GM10248 (cell line): ENCODE data around the gene ACYP2.

Experiments
- CTCF ChIA-PET: fragments of 300-600 bp; sonication (Branson Sonifier 250); formaldehyde crosslinking; extraction: SDS; loops from one replicate; lab custom pipeline; 2021; ENCODE audit warnings: antibody characterized with exemption; lab: Yijun Ruan, JAX
- POLR2A ChIA-PET: fragments of 350-650 bp; sonication (Branson Sonifier 250); formaldehyde crosslinking; extraction: SDS; loops from one replicate; lab custom pipeline; 2020; ENCODE audit warnings: antibody characterized with exemption; lab: Yijun Ruan, JAX
- DNase-seq: peaks from one replicate; pipeline ENCODE4 v3.0.0; 2012; ENCODE audit errors: extremely low spot score
- TF ChIP-seq, protein P1 (sequence below): IDR thresholded peaks from 2 replicates; pipeline ENCODE4 v1.5.1; 2012; ENCODE audit warnings: mild to moderate bottlenecking, low read depth; ENCODE audit errors: extremely low read depth, missing control alignments, control extremely low read depth

Gene ACYP2

DNA sequence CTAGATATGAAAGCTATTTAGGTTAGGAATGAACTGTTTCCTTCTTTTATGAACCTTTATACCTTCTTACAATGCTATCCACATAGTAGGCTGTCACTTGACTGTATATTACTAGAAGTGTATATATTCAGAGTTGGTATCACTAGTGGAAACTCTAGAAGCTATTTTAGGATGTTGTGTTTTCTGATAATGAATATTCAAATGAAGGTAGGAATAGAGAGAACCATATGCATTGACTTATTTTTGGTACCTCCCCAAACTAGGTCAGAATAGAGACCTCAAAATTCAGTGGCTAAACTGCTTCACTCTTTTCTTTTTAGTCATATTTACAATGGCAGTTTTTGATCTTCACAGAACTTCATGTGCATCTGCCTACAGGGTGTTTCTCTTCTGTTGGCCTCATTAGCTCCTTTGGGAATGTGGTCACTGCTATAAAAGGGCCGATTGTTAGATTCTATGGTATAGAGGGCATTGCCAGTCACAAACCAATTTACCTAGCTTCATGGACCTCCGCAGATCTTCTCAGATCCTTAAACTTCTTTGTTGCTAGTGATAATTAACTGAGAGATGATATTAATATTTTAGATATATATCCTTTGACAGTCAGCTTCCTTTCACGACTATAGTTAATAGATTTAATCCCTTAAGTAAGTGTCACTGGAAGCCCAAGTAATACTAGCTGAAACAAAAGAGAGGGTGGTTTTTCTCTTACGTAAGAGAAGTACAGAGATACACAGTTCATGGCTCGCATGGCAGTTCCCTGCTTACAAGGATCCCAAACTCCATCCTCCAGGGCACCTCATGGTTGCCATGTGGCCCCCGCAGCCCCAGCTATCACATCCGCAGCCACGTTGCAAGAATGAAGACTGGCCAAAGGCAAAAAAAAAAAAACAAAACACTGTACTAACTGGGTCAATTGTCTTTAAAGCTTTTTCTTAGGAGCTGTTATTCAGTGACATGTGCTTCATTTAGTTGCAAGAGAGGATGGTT is 79.6 kb downstream of the ACYP2 start:
- no peak for DNase-seq
- TF ChIP-seq, protein P1, sequence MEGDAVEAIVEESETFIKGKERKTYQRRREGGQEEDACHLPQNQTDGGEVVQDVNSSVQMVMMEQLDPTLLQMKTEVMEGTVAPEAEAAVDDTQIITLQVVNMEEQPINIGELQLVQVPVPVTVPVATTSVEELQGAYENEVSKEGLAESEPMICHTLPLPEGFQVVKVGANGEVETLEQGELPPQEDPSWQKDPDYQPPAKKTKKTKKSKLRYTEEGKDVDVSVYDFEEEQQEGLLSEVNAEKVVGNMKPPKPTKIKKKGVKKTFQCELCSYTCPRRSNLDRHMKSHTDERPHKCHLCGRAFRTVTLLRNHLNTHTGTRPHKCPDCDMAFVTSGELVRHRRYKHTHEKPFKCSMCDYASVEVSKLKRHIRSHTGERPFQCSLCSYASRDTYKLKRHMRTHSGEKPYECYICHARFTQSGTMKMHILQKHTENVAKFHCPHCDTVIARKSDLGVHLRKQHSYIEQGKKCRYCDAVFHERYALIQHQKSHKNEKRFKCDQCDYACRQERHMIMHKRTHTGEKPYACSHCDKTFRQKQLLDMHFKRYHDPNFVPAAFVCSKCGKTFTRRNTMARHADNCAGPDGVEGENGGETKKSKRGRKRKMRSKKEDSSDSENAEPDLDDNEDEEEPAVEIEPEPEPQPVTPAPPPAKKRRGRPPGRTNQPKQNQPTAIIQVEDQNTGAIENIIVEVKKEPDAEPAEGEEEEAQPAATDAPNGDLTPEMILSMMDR: no peak
- ChIA-PET POLR2A (no interaction called here), CTCF (interaction anchor here (0.7 to 1.1 kb wide), 6 partner anchors 9 to 15 kb away, joined by 3 to 4 read pairs (median 4); no protein-coding TSS in a partner anchor)

DNA sequence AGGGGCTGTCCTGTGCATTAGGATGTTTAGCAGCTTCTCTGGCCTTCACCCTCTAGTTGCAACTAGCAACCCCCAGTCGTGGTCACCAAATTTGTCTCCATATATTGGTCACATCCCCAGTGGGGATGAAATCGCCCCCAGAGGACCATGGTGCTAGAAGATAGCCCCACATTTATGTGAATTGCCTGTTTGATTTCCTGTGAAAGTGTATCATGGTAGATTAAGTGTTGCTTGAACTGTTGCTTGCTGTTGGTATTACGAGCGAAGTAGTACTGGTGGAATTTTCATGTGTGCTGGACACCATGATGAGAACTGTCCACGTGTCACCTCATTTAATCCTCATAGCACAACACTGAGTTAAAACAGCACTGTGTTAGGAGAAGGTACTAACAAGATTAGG is 81.2 kb downstream of the ACYP2 start:
- DNase-seq: no peak
- TF ChIP-seq, protein P1: no peak
- ChIA-PET CTCF (interaction anchor here (1.1 kb wide), 1 partner anchor 10 kb away, joined by 4 read pairs; no protein-coding TSS in a partner anchor), POLR2A (no interaction called here)

DNA sequence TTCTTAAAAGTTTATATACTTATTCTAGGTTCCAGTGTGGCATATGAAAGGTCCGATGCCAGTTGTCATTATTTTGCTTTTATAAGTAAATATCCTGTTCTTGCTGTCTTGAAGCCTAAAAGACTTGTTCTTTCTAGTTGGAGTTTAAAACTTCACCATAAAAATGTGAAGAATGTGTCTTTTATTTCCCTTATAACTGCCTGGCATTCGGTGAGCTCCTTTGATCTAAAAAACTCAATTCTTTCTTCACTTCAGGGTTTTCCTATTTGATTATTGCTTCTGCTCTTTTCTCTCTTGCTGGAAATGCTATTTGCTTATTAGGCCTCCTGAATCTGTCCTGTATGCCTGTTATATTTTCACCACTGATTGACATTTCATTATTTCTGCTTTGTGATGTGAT is 89.1 kb downstream of the ACYP2 start:
- TF ChIP-seq, protein P1: no peak
- no peak for DNase-seq
- ChIA-PET CTCF (interaction anchor here (1.2 to 3.0 kb wide), 3 partner anchors 9 to 132 kb away, joined by 3 to 12 read pairs (median 3); no protein-coding TSS in a partner anchor), POLR2A (no interaction called here)

DNA sequence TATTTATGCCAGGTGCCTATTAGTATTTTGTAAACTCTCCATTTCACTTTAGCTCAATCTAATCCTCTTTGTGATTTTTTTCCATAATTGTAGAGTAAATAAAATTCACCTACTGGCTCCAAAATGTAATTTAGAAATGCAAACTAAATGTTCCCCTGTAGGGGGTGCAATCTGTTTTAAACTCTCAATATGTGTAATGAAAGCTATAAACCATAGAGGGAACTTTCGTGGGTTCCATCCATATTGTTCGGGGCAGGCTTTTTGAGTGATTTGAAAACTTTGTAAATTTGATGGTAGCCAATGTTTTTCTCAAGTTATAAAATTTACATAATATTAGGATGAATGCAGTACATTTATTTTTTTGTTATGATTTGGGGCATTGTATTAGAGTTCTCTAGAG is 91.2 kb downstream of the ACYP2 start:
- DNase-seq: peak; percentile 27
- ChIA-PET CTCF (interaction anchor here (0.8 to 3.0 kb wide), 10 partner anchors 9 to 298 kb away, joined by 3 to 12 read pairs (median 4); no protein-coding TSS in a partner anchor), POLR2A (no interaction called here)
- TF ChIP-seq, protein P1: peak; percentile 36

DNA sequence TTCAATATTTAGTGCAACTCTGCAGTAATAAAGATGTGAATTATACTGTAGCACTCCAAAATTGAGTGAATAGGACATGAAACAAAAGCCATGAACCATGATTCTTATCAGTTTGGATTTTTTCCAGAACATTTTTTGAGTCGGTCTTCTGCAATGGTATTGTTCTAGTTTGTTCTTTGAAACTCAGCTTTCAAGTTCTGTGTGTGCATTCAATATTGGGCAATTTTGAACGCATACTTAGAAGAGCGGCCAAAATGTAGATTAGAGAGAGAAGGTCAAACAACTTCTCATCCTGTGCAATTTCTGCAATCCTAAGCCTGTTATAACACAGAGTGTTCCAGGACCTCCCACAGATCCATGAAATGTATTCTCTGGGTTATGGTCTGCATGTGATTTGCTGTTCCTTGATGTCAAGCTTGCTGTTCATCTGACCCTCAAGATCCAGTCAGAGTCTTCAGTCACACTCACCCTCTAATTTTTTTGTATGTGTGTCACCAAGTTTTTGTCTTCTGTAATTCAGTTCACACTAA is 92.3 kb downstream of the ACYP2 start:
- ChIA-PET POLR2A (no interaction called here), CTCF (interaction anchor here (0.8 to 1.6 kb wide), 2 partner anchors 9 to 13 kb away, joined by 3 to 4 read pairs; no protein-coding TSS in a partner anchor)
- no peak for DNase-seq
- TF ChIP-seq, protein P1: no peak
